Colonic mucosa (tissue), 4 donors: ENCODE results near the gene TRIO. TPM values are rescaled to one million over a fixed set of nuclear protein-coding genes. Genes with fewer than 3 reads are reported as not detected.
"Not testable (repeated sequence)": the region's sequence is repeated elsewhere in the genome, so short reads cannot be mapped to it uniquely, and the experiment has no call there.

Experiments
- DNase-seq: peaks from one replicate; pipeline ENCODE4 v3.0.0-alpha.2; 2020
- H3K27ac ChIP-seq: fragments of 200-600 bp; one replicate; pipeline ENCODE4 v1.8.0; 2021
- H3K27me3 ChIP-seq: fragments of 200-600 bp; one replicate; pipeline ENCODE4 v1.8.0; 2021
- H3K36me3 ChIP-seq: fragments of 200-600 bp; one replicate; pipeline ENCODE4 v1.8.0; 2021
- H3K4me1 ChIP-seq: fragments of 200-600 bp; one replicate; pipeline ENCODE4 v1.8.0; 2021; ENCODE audit warnings: mild to moderate bottlenecking
- H3K4me3 ChIP-seq: fragments of 200-600 bp; one replicate; pipeline ENCODE4 v1.8.0; 2021
- H3K9ac ChIP-seq, 2 donors: one replicate each; pipeline ENCODE4 v1.7.0; 2013; ENCODE audit warnings: control low read depth in 2 of 2, low read depth in 2 of 2, low read length in 2 of 2
- H3K9me3 ChIP-seq: fragments of 200-600 bp; one replicate; pipeline ENCODE4 v1.8.0; 2021
- intact Hi-C: fragments of 100-400 bp; cut with DNase I; formaldehyde crosslinking; loops from one replicate; pipeline ENCODE4 v1.14.1; 2022
- total RNA-seq, 2 donors: library from RNA; stranded (reverse); fragmentation: NEBNext Ultra II Directional in 1 of 2; extraction: Animal tissue kit (Norgen Biotek cat#: 25700) in 1 of 2; gene quantifications; one replicate each; pipeline ENCODE4 v1.2.1, GENCODE V29; 2021
- TF ChIP-seq, protein P1 (sequence below): fragments of 200-600 bp; IDR thresholded peaks from one replicate; pipeline ENCODE4 v1.8.0; 2022; ENCODE audit warnings: antibody characterized with exemption, mild to moderate bottlenecking
- donor health status: healthy.
- donor health status: DM: no; HTN: no; CAD: no.
- donor health status: DM: no; HTN: no; CAD: no.

The TRIO gene
- total RNA-seq, 2 donors from 2014 or later, result 134 to 138 TPM

DNA sequence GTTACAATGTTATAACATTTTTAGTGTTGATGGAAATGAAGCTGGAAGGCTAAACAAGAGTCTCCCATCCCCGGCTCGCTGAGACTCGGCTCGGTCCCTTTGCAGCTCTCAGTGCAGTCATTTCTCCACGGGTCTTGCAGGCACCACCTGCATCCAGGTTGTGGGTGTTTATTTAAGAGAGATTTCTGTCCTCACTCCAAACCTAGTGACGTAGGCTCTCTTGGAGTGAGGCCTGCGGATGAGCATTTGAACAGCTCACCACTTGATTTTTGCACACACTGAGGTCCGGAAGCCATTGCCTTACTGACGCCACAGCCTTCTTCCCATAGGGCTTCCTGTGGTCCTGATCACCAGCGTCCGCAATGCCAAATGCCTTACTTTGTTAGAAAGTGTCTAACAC, 240.8 kb downstream of the TRIO start:
- intact Hi-C loops, result no loop called here
- Histone ChIP-seq H3K4me3 (no peak overlapping the region), H3K9ac (no peak overlapping the region), H3K27ac (no peak overlapping the region), H3K9me3 (no peaks in the 10 kb centered on the region), H3K4me1 (no peaks in the 10 kb centered on the region), H3K27me3 (no peaks in the 10 kb centered on the region), H3K36me3 (peaks cover 13% of the 10 kb centered on the region)
- TF ChIP-seq, protein P1, sequence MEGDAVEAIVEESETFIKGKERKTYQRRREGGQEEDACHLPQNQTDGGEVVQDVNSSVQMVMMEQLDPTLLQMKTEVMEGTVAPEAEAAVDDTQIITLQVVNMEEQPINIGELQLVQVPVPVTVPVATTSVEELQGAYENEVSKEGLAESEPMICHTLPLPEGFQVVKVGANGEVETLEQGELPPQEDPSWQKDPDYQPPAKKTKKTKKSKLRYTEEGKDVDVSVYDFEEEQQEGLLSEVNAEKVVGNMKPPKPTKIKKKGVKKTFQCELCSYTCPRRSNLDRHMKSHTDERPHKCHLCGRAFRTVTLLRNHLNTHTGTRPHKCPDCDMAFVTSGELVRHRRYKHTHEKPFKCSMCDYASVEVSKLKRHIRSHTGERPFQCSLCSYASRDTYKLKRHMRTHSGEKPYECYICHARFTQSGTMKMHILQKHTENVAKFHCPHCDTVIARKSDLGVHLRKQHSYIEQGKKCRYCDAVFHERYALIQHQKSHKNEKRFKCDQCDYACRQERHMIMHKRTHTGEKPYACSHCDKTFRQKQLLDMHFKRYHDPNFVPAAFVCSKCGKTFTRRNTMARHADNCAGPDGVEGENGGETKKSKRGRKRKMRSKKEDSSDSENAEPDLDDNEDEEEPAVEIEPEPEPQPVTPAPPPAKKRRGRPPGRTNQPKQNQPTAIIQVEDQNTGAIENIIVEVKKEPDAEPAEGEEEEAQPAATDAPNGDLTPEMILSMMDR, result no peak
- no peak for DNase-seq

DNA sequence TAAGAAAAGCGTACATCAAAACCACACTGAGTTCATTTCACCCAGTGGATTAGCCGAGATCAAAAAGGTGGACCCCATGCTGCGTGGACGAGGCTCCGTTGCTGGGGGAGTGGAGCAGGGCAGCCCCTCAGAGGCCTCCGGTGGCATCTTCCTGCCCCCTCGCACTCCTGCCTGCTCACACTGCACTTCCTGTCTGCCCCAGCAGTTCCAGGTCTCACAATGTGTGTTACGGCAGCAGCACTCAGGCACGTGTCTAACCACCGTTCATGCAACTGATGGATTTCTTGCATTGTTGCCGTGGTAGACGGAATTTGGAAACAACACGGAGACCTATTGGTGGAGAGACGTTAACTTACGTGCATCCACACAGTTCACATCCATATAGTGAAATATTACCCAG, 241.9 kb downstream of the TRIO start:
- TF ChIP-seq, protein P1, result no peak
- Histone ChIP-seq H3K4me3 (no peak overlapping the region), H3K4me1 (no peaks in the 10 kb centered on the region), H3K36me3 (peaks cover 10% of the 10 kb centered on the region), H3K27me3 (no peaks in the 10 kb centered on the region), H3K27ac (no peak overlapping the region), H3K9ac (no peak overlapping the region), H3K9me3 (no peaks in the 10 kb centered on the region)
- intact Hi-C loops, result no loop called here
- DNase-seq, result no peak

DNA sequence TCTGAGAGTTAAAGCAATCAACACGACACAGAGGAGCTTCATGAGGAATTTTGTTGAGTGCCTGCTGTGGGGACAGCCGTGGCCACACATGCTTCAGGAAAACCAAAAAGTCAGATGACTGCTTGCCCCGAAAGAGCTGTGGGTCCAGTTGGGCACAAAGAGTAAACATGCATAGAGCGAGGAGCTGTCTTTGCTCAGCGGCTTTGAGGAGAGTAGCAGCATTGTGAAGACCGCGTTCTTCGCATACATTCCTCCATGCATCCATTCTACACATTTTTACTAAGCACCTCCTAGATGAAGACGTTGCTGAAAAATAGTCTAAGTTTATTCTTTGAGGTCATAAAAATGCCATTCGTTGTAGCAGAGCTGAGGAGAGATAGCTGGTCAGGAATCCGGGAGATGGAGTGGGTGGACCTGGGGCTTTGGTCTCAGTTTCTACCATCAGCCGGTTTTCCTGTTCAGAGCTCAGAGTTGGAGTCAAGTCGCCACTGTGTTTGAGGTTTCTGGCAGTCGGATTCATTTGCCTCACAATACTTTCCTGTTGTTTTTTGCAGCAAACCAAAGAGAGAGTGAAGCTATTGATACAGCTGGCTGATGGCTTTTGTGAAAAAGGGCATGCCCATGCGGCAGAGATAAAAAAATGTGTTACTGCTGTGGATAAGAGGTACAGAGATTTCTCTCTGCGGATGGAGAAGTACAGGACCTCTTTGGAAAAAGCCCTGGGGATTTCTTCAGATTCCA, 243.9 kb downstream of the TRIO start:
- Histone ChIP-seq H3K9me3 (no peaks in the 10 kb centered on the region), H3K36me3 (peaks cover 8% of the 10 kb centered on the region), H3K4me3 (no peak overlapping the region), H3K9ac (no peak overlapping the region), H3K4me1 (no peaks in the 10 kb centered on the region), H3K27me3 (no peaks in the 10 kb centered on the region), H3K27ac (no peak overlapping the region)
- intact Hi-C loops, result no loop called here
- TF ChIP-seq, protein P1, result no peak
- no peak for DNase-seq

DNA sequence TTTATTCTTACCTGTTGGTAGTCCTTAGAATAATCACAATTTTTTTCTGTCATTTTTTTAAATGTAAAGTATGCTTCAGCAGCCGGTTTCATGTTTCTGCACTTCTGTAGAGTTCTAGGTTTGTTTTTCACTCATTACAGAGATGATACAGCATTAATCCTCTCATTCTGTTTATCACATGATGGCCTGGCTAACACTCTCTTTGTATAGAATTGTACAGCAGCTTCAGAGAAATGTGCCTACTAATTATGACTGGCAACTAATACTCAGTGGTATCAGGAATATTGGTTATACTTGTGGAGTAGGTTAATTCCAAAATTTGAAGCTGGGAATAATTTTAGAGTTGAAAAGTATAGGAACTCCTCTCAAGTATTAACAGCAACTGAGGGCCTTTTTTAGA, 245.6 kb downstream of the TRIO start:
- Histone ChIP-seq H3K9me3 (no peaks in the 10 kb centered on the region), H3K4me1 (no peaks in the 10 kb centered on the region), H3K36me3 (peaks cover 8% of the 10 kb centered on the region), H3K4me3 (no peak overlapping the region), H3K9ac (no peak overlapping the region), H3K27me3 (no peaks in the 10 kb centered on the region), H3K27ac (no peak overlapping the region)
- intact Hi-C loops, result no loop called here
- TF ChIP-seq, protein P1, result no peak
- DNase-seq, result no peak

DNA sequence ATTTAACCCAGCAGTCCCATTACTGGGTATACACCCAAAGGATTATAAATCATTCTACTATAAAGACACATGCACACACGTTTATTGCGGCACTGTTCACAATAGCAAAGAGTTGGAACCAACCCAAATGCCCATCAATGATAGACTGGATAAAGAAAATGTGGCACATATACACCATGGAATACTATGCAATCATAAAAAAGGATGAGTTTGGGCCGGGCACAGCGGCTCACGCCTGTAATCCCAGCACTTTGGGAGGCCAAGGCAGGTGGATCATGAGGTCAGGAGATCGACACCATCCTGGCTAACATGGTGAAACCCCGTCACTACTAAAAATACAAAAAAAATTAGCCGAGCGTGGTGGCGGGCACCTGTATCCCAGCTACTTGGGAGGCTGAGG, 249.4 kb downstream of the TRIO start:
- H3K36me3 ChIP-seq, H3K27me3 ChIP-seq, H3K9ac ChIP-seq, H3K4me3 ChIP-seq, H3K4me1 ChIP-seq, intact Hi-C loops, H3K9me3 ChIP-seq, H3K27ac ChIP-seq, DNase-seq: not testable (repeated sequence)

DNA sequence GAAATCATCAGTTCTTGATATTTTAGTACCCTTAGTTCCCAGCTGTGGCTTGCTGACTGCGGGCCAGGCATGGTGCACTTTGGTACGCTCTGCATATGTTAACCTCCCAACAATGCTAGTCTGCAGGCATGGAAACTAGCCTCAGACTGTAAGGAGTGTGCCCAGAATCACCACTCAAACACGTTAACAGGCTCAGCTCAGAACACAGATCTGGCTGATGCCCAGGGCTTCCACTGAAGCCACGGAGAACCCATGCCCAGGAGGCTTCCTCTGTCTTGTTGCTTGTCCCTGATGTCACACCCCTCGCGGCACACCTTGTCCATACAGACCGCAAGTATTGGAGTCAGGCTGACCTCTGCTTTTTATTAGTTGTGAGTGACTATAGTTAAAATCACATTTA, 251.2 kb downstream of the TRIO start:
- no peak for DNase-seq
- no peak overlapping the region for H3K27ac ChIP-seq
- H3K9me3 ChIP-seq, result no peaks in the 10 kb centered on the region
- peaks cover 8% of the 10 kb centered on the region for H3K36me3 ChIP-seq
- no peak overlapping the region for H3K4me3 ChIP-seq
- TF ChIP-seq, protein P1, result no peak
- H3K27me3 ChIP-seq, result no peaks in the 10 kb centered on the region
- H3K4me1 ChIP-seq, result no peaks in the 10 kb centered on the region
- no peak overlapping the region for H3K9ac ChIP-seq
- intact Hi-C loops, result no loop called here
